HFFc6 (cell line): ENCODE data around the gene MRTFA. TPM values are rescaled to one million over a fixed set of nuclear protein-coding genes. Genes with fewer than 3 reads are reported as not detected.

Source experiments
- DNase-seq: peaks from one replicate; pipeline ENCODE4 v3.0.0-alpha.2; 2018
- H3K27ac Mint-ChIP-seq: 2 replicates; pipeline ENCODE4 v1.8.0; 2020; ENCODE audit warnings: mild to moderate bottlenecking, mixed read lengths
- H3K27me3 Mint-ChIP-seq: 2 replicates; pipeline ENCODE4 v1.8.0; 2021; ENCODE audit warnings: mild to moderate bottlenecking, moderate library complexity, mixed read lengths; ENCODE audit not compliant: insufficient read depth
- H3K36me3 Mint-ChIP-seq: 2 replicates; pipeline ENCODE4 v1.8.0; 2021; ENCODE audit warnings: low read depth, mixed read lengths
- H3K4me1 Mint-ChIP-seq: 2 replicates; pipeline ENCODE4 v1.8.0; 2020; ENCODE audit warnings: low read depth, mixed read lengths
- H3K4me3 Mint-ChIP-seq: 2 replicates; pipeline ENCODE4 v1.8.0; 2020; ENCODE audit warnings: mild to moderate bottlenecking, moderate library complexity, mixed read lengths
- H3K9me3 Mint-ChIP-seq: 2 replicates; pipeline ENCODE4 v1.8.0; 2020; ENCODE audit warnings: mild to moderate bottlenecking, mixed read lengths
- CTCF ChIP-seq: fragments of 200-600 bp; sonication (generic); IDR thresholded peaks from 2 replicates; pipeline ENCODE4 v1.5.0; 2021; ENCODE audit warnings: antibody characterized with exemption, mild to moderate bottlenecking
- total RNA-seq, 6 experiments: library from RNA; stranded (reverse); fragmentation: NEBNext Ultra II Directional; extraction: Animal tissue kit (Norgen Biotek cat#: 25700); gene quantifications; 2 replicates in 1 of 6; 3 replicates in 5 of 6; pipeline ENCODE4 v1.2.3, GENCODE V29; 2021

Gene MRTFA
- total RNA-seq, 6 experiments from 2014 or later, result 36.4 to 48.7 (median 42.2) TPM

- Mint-ChIP-seq H3K27ac (no peak overlapping the region), H3K4me1 (no peaks in the 10 kb centered on the region; the same call in 1 of the 2 replicates), H3K9me3 (no peaks in the 10 kb centered on the region), H3K4me3 (no peak overlapping the region), H3K27me3 (no peaks in the 10 kb centered on the region; the same call in 1 of the 2 replicates), H3K36me3 (peaks cover under 1% of the 10 kb centered on the region)
- no peak for TF ChIP-seq CTCF
- no peak for DNase-seq
Measured at GRCh38 chr22:40468616-40469015, 167.9 kb downstream of the MRTFA start.

DNA sequence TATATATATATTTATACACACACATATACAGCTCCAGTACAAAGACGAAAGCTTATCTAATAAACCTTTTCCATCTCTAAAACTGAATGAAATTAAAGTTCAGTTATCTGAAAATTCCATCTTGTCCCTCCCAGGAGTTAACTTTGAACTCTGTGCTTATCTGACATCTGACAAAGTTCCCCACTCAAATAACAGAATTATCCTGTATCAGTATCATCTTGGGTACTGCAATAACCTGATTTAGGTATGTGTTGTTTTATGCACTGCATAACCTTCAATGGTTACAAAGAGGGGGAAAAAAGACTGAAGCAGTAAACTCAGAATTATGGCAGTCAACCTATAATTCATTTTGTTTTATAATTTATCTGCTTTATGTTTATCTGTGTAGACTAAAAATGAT, 169.5 kb downstream of the MRTFA start:
- Mint-ChIP-seq H3K36me3 (peaks cover 16% of the 10 kb centered on the region), H3K4me1 (no peaks in the 10 kb centered on the region; the same call in 1 of the 2 replicates), H3K9me3 (no peaks in the 10 kb centered on the region), H3K4me3 (no peak overlapping the region), H3K27me3 (peaks cover under 1% of the 10 kb centered on the region), H3K27ac (no peak overlapping the region)
- TF ChIP-seq CTCF, result no peak
- DNase-seq, result no peak

GRCh38 chr22:40463683-40464082, 172.8 kb downstream of the MRTFA start:
- Mint-ChIP-seq H3K4me3 (no peak overlapping the region), H3K4me1 (no peaks in the 10 kb centered on the region; the same call in 1 of the 2 replicates), H3K9me3 (no peaks in the 10 kb centered on the region), H3K27me3 (peaks cover 2% of the 10 kb centered on the region), H3K27ac (no peak overlapping the region), H3K36me3 (peaks cover 20% of the 10 kb centered on the region)
- DNase-seq, result no peak
- no peak for TF ChIP-seq CTCF

DNA sequence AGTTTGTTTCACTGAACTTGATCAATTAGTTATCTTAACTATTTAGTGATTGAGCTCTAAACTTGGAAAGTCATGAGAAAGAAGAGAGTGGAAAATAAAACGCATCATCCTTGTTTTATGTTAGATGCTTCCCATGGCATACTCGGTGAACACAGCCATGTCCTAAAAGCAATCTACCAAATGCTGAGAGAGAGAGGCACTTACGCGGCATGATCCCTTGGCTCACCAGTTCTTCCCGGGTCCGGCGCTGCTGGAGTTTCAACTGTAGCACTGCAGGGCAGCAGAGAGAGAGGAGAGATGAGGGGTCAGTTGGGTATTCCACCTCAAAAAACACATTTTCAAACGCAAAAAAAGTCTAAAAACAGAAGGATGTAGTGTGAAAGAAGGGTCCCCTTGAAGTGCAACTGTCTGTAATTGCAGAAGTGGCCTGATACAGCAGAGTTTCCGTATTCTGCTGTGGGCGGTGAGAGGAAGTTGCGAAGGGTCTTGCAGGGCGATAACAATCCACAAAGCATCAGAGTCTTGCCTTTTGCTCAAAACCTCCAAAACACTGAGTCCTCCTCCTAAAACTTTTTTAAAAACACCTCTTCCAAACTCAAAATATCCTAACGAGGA, 173.4 kb downstream of the MRTFA start:
- no peak for DNase-seq
- TF ChIP-seq CTCF, result no peak
- Mint-ChIP-seq H3K4me1 (no peaks in the 10 kb centered on the region; the same call in 1 of the 2 replicates), H3K36me3 (peaks cover 25% of the 10 kb centered on the region), H3K4me3 (no peak overlapping the region), H3K9me3 (no peaks in the 10 kb centered on the region), H3K27me3 (peaks cover 2% of the 10 kb centered on the region), H3K27ac (no peak overlapping the region)

DNA sequence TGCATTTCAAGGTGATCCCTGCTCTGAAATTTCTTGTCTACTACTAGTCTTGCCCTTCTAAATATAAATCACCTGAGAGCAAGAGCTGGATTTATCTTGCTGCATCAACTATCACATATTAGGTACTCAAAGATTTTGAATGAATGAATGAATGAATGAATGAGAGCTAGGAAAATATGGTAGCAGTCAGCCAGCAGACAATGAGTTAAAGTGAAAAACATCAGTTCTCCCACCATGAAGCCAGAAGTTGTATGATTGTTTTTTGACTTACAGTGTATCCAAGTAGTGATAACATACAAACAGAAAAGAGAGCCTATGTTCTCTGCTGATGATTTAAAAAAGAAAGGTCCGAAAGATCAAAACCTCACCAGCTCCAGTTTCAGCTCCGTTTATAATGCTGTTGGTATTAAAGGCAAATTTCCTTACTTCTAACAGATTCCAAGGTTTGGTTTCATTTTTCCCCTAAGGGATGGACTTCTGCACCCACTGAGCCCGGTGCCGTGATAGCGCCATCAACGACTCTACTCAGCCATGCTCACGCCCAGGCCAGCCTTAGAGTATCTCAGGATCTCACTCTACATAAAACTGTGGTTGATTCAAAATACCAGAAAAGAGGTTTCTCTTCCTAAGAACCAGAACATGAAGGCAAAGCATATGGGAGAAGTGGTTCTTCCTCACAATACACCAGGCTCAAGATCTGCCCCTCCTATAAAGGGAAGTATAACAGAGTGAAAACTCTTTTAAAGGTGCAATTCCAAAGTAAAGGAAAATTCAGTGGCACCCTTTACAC, 174.1 kb downstream of the MRTFA start:
- no peak for DNase-seq
- peaks cover 25% of the 10 kb centered on the region for H3K36me3 Mint-ChIP-seq
- H3K4me1 Mint-ChIP-seq, result no peaks in the 10 kb centered on the region; the same call in 1 of the 2 replicates
- TF ChIP-seq CTCF, result no peak
- H3K27ac Mint-ChIP-seq, result no peak overlapping the region
- H3K9me3 Mint-ChIP-seq, result no peaks in the 10 kb centered on the region
- peaks cover 2% of the 10 kb centered on the region for H3K27me3 Mint-ChIP-seq
- no peak overlapping the region for H3K4me3 Mint-ChIP-seq
